ENCODE measurements around the gene BRWD1.

BRWD1 gene

DNA sequence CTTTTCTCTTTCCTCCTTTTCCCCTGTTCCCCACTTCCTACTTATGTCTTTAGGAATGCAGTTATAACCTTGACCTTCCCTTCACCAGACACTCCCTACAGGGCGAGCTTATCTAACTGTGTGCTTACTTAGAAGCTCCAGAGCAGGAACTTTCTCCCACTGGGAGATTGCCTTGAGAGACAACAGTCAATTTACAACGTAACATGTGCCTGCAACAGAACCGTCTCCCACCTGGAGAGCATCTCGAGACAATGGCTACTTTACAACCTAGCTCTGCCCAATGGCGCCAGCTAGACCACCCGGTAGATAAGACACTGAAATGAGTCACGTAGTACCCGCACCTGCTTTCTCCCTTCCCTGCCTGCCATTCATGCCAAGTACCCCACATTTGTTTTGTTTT, 18.7 kb upstream of the BRWD1 start:
- peaks cover 0 to under 1% (median 0%) of the 10 kb centered on the region in 5 donors for H3K27me3 ChIP-seq (ENCODE audit: control insufficient read depth in 5 of 5, insufficient read depth in 4 of 5, low read length in 5 of 5)
- no peak overlapping the region for H3K9ac ChIP-seq (ENCODE audit: low read length in 5 of 5)

DNA sequence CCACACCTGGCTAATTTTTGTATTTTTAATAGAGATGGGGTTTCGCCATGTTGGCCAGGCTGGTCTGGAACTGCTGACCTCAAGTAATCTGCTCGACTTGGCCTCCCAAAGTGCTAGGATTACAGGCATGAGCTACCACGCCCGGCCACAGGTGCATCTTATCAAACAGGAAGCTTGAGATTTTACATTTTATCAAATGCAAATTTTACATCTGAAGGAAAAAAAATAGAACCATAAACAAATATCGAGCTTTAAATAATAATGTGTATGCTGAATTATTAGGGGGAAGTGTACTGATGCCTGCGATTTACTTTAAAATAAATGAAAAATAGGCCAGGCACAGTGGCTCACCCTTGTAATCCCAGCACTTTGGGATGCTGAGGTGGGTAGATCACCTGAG, 16.6 kb upstream of the BRWD1 start:
- no peak overlapping the region for H3K9ac ChIP-seq (ENCODE audit: low read length in 5 of 5)
- H3K9me3 ChIP-seq (ENCODE audit: control insufficient read depth in 5 of 5, low read length in 5 of 5): no peaks in the 10 kb centered on the region
- H3K4me1 ChIP-seq (ENCODE audit: control insufficient read depth in 5 of 5, insufficient read depth in 5 of 5, low read length in 5 of 5): no peaks in the 10 kb centered on the region
- H3K27me3 ChIP-seq (ENCODE audit: control insufficient read depth in 5 of 5, insufficient read depth in 4 of 5, low read length in 5 of 5): peaks cover 0 to 5% (median 0%) of the 10 kb centered on the region in 5 donors
- H3K27ac ChIP-seq (ENCODE audit: low read depth, low read length): no peak overlapping the region
- no peaks in the 10 kb centered on the region for H3K36me3 ChIP-seq (ENCODE audit: control insufficient read depth in 5 of 5, insufficient read depth in 5 of 5, low read length in 5 of 5)
- no peak overlapping the region for H3K4me3 ChIP-seq (ENCODE audit: low read depth in 1 of 5, low read length in 5 of 5)

More for the DNA sequence above, 18.7 kb upstream of the BRWD1 start:
- no peaks in the 10 kb centered on the region for H3K9me3 ChIP-seq (ENCODE audit: control insufficient read depth in 5 of 5, low read length in 5 of 5)
- H3K36me3 ChIP-seq (ENCODE audit: control insufficient read depth in 5 of 5, insufficient read depth in 5 of 5, low read length in 5 of 5): no peaks in the 10 kb centered on the region
- no peak overlapping the region for H3K4me3 ChIP-seq (ENCODE audit: low read depth in 1 of 5, low read length in 5 of 5)
- H3K27ac ChIP-seq (ENCODE audit: low read depth, low read length): no peak overlapping the region
- H3K4me1 ChIP-seq (ENCODE audit: control insufficient read depth in 5 of 5, insufficient read depth in 5 of 5, low read length in 5 of 5): no peaks in the 10 kb centered on the region

DNA sequence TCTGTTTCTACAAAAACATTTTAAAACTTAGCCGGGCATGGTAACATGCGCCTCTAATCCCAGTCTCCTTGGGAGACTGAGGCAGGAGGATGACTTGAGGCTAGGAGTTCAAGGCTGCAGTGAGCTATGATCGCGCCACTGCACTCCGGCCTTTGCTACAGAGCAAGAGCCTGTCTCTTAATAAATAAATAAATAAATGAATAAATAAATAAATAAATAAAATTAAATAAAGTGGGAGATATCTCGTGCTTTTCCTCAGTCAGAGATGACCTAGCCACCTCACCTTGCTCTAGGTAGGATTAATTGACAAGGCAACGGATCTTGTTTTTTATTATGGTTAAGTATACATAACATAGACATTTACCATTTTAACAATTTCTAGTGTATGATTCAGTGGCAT, 14.3 kb upstream of the BRWD1 start:
- H3K4me1 ChIP-seq (ENCODE audit: control insufficient read depth in 5 of 5, insufficient read depth in 5 of 5, low read length in 5 of 5): no peaks in the 10 kb centered on the region
- H3K9me3 ChIP-seq (ENCODE audit: control insufficient read depth in 5 of 5, low read length in 5 of 5): no peaks in the 10 kb centered on the region
- H3K36me3 ChIP-seq (ENCODE audit: control insufficient read depth in 5 of 5, insufficient read depth in 5 of 5, low read length in 5 of 5): no peaks in the 10 kb centered on the region
- no peak overlapping the region for H3K4me3 ChIP-seq (ENCODE audit: low read depth in 1 of 5, low read length in 5 of 5)
- H3K27me3 ChIP-seq (ENCODE audit: control insufficient read depth in 5 of 5, insufficient read depth in 4 of 5, low read length in 5 of 5): peaks cover 0 to 5% (median 0%) of the 10 kb centered on the region in 5 donors
- no peak overlapping the region for H3K9ac ChIP-seq (ENCODE audit: low read length in 5 of 5)
- no peak overlapping the region for H3K27ac ChIP-seq (ENCODE audit: low read depth, low read length)

DNA sequence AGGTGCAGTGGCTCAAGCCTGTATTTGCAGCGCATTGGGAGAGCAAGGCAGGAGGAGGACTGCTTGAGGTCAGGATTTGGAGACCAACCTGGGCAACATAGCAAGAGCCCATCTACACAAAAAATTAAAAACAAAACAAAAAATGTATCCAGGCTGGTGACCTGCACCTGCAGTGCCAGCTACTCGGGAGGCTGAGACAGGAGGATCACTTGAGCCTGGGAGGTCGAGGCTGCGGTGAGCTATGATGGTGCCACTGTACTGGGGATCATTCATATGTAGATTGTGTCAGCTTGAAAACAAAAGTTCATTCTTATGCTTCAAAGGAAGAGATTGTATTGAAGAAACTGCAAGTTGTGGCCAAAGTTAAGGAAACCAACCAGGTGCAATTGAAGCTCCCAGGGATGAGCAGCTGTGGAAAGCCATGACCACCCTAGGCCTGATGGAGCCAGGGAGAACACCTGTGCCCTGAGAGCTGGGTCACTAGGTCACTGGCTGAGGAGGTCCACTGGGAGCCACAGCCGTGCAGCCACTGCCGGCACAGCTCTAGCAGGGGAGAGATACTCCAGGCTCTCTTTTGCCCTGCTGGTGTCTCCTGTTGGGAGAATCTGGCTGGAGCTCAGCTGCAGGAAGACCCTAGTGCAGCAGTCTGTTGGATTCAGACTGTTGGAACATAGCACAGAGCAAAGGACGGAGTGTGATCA, 13.3 kb upstream of the BRWD1 start:
- H3K27ac ChIP-seq (ENCODE audit: low read depth, low read length): no peak overlapping the region
- no peak overlapping the region for H3K4me3 ChIP-seq (ENCODE audit: low read depth in 1 of 5, low read length in 5 of 5)
- no peaks in the 10 kb centered on the region for H3K36me3 ChIP-seq (ENCODE audit: control insufficient read depth in 5 of 5, insufficient read depth in 5 of 5, low read length in 5 of 5)
- no peaks in the 10 kb centered on the region for H3K9me3 ChIP-seq (ENCODE audit: control insufficient read depth in 5 of 5, low read length in 5 of 5)
- H3K4me1 ChIP-seq (ENCODE audit: control insufficient read depth in 5 of 5, insufficient read depth in 5 of 5, low read length in 5 of 5): no peaks in the 10 kb centered on the region
- peaks cover 0 to 5% (median 0%) of the 10 kb centered on the region in 5 donors for H3K27me3 ChIP-seq (ENCODE audit: control insufficient read depth in 5 of 5, insufficient read depth in 4 of 5, low read length in 5 of 5)
- no peak overlapping the region for H3K9ac ChIP-seq (ENCODE audit: low read length in 5 of 5)

DNA sequence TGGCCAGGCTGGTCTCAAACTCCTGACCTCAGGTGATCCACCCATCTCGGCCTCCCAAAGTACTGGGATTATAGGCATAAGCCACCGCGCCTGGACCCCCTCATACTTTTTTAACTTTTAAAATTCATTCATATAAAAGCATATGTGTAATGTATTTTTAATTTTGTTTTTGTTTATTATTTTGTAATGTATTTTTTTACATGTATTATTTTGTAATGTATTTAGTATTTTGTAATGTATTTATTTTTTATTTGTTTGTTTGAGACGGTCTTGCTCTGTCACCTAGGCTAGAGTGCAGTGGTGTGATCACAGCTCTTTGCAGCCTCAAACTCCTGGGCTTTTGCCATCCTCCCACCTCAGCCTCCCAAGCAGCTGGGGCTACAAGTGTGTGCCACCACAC, 12.0 kb upstream of the BRWD1 start:
- Histone ChIP-seq H3K4me3 (ENCODE audit: low read depth in 1 of 5, low read length in 5 of 5) (no peak overlapping the region), H3K27ac (ENCODE audit: low read depth, low read length) (no peak overlapping the region), H3K36me3 (ENCODE audit: control insufficient read depth in 5 of 5, insufficient read depth in 5 of 5, low read length in 5 of 5) (no peaks in the 10 kb centered on the region), H3K9me3 (ENCODE audit: control insufficient read depth in 5 of 5, low read length in 5 of 5) (no peaks in the 10 kb centered on the region), H3K4me1 (ENCODE audit: control insufficient read depth in 5 of 5, insufficient read depth in 5 of 5, low read length in 5 of 5) (no peaks in the 10 kb centered on the region), H3K9ac (ENCODE audit: low read length in 5 of 5) (no peak overlapping the region), H3K27me3 (ENCODE audit: control insufficient read depth in 5 of 5, insufficient read depth in 4 of 5, low read length in 5 of 5) (peaks cover 0 to 5% (median 0%) of the 10 kb centered on the region in 5 donors)

DNA sequence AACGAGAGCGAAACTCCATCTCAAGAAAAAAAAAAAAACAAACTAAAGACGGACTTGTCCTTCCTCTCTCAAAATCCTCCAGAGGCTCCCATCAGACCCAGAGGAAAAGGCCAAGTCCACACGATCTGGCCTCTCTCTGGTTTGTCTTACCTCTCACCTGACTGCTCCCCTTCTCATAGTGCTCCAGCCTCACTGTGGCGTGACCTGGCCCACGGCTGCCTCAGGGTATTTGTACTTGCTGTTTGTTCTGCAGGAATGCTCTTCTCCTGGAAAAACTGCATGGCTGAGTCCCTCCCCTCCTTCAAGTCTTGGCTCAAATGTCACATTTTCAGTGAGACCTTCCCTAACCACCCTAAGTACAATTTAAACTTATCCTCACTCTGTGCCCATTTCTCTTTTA, 8.0 kb upstream of the BRWD1 start:
- Histone ChIP-seq H3K27ac (ENCODE audit: low read depth, low read length) (no peak overlapping the region), H3K9ac (ENCODE audit: low read length in 5 of 5) (no peak overlapping the region), H3K4me1 (ENCODE audit: control insufficient read depth in 5 of 5, insufficient read depth in 5 of 5, low read length in 5 of 5) (peaks cover 6 to 14% (median 9%) of the 10 kb centered on the region in 5 donors)

DNA sequence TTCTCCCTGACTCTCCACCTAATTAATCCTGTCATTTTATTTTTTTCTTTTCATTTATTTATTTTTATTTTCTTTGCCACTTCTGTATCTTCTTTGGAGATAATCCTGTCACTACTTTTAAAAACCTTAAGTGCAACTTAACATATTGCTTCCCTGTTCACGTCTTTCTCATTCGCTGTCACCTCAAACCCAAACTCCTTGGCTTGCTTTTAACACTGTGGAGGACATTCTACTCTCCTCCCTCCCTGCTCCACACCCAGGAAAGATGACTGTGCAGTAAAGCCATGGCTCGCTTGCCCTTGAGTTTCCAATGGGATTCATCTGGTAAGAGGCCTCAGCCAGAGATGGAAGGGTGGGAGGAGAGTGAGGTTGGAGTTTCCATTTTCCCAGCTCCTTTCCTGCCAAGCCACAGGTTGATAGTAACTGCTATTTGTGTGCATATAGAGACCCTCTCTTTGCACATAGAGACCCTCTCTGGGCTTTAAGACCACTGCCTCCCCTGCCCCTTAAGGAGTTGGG, 6.4 kb upstream of the BRWD1 start:
- no peak overlapping the region for H3K9ac ChIP-seq (ENCODE audit: low read length in 5 of 5)
- H3K36me3 ChIP-seq (ENCODE audit: control insufficient read depth in 5 of 5, insufficient read depth in 5 of 5, low read length in 5 of 5): no peaks in the 10 kb centered on the region
- no peaks in the 10 kb centered on the region for H3K27me3 ChIP-seq (ENCODE audit: control insufficient read depth in 5 of 5, insufficient read depth in 4 of 5, low read length in 5 of 5)
- peaks cover 6 to 14% (median 9%) of the 10 kb centered on the region in 5 donors for H3K4me1 ChIP-seq (ENCODE audit: control insufficient read depth in 5 of 5, insufficient read depth in 5 of 5, low read length in 5 of 5)
- H3K9me3 ChIP-seq (ENCODE audit: control insufficient read depth in 5 of 5, low read length in 5 of 5): no peaks in the 10 kb centered on the region
- H3K4me3 ChIP-seq (ENCODE audit: low read depth in 1 of 5, low read length in 5 of 5): no peak overlapping the region
- H3K27ac ChIP-seq (ENCODE audit: low read depth, low read length): no peak overlapping the region

More for the DNA sequence above, 8.0 kb upstream of the BRWD1 start:
- Histone ChIP-seq H3K27me3 (ENCODE audit: control insufficient read depth in 5 of 5, insufficient read depth in 4 of 5, low read length in 5 of 5) (no peaks in the 10 kb centered on the region), H3K9me3 (ENCODE audit: control insufficient read depth in 5 of 5, low read length in 5 of 5) (no peaks in the 10 kb centered on the region), H3K36me3 (ENCODE audit: control insufficient read depth in 5 of 5, insufficient read depth in 5 of 5, low read length in 5 of 5) (no peaks in the 10 kb centered on the region), H3K4me3 (ENCODE audit: low read depth in 1 of 5, low read length in 5 of 5) (no peak overlapping the region)

DNA sequence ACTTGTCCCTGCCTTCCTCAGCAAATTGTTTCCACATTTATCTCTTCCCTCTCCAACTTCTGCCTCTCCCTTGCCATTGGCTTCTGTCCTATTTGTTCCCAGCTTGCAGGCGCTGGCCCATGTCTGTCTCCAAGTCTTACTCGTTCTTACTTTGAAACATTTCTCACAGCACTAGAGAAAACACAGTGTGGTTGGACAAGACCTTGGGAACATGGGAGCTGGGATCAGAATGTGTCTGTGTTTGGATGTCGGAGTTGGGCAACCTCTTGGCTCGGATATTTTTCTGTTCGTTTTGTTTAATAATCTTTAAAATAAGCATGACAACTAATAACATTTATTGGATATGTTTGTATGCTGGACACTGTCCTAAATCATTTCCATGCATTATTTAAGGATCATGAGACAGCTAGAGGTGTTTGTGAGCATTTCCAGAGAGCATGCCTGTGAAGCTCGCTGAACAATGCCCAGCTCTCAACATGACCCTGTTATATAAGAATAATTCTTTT, 5.9 kb upstream of the BRWD1 start:
- Histone ChIP-seq H3K4me3 (ENCODE audit: low read depth in 1 of 5, low read length in 5 of 5) (no peak overlapping the region), H3K27me3 (ENCODE audit: control insufficient read depth in 5 of 5, insufficient read depth in 4 of 5, low read length in 5 of 5) (no peaks in the 10 kb centered on the region), H3K36me3 (ENCODE audit: control insufficient read depth in 5 of 5, insufficient read depth in 5 of 5, low read length in 5 of 5) (no peaks in the 10 kb centered on the region), H3K9ac (ENCODE audit: low read length in 5 of 5) (no peak overlapping the region), H3K27ac (ENCODE audit: low read depth, low read length) (no peak overlapping the region), H3K9me3 (ENCODE audit: control insufficient read depth in 5 of 5, low read length in 5 of 5) (no peaks in the 10 kb centered on the region), H3K4me1 (ENCODE audit: control insufficient read depth in 5 of 5, insufficient read depth in 5 of 5, low read length in 5 of 5) (peaks cover 10 to 20% (median 14%) of the 10 kb centered on the region in 5 donors)

DNA sequence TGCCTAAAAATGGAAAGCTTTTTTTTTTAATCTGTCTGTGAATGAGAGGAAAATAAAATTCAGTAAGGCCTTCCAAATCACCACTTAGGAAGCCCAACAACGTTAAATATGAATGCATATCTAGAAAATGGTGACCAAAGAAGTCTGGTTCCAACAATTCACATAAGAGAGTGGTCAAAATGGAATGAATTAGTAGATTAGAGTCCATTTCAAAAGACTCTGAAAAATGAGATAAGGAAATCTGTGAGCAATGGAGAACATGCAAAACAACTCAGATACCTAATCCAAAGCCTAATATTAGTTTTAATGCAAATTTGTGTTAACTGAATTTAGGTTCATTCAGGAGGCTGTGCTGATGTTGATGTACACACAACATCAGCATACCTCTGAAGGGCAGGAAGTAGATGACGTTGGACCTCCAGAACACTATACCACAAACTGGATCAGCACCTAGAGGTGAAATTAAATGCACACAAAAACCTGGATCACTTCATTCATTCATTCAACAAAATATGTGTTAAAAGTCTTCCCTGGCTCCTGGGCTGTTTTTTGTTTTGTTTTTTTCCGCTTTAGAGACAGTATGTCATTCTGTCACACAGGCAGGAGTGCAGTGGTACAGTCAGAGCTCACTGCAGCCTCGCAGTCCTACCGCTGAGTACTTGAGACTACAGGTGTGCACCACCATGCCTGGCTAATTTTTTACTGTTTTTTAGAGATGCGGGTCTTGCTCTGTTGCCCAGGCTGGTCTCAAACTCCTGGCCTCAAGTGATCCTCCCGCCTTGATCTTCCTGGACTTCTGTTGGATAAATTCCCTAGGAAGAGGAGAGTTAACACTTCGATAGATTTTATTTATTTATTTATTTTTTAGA, 4.9 kb upstream of the BRWD1 start:
- Histone ChIP-seq H3K27ac (ENCODE audit: low read depth, low read length) (no peak overlapping the region), H3K9ac (ENCODE audit: low read length in 5 of 5) (no peak overlapping the region), H3K36me3 (ENCODE audit: control insufficient read depth in 5 of 5, insufficient read depth in 5 of 5, low read length in 5 of 5) (no peaks in the 10 kb centered on the region), H3K4me1 (ENCODE audit: control insufficient read depth in 5 of 5, insufficient read depth in 5 of 5, low read length in 5 of 5) (peaks cover 10 to 21% (median 14%) of the 10 kb centered on the region in 5 donors), H3K4me3 (ENCODE audit: low read depth in 1 of 5, low read length in 5 of 5) (no peak overlapping the region), H3K9me3 (ENCODE audit: control insufficient read depth in 5 of 5, low read length in 5 of 5) (no peaks in the 10 kb centered on the region), H3K27me3 (ENCODE audit: control insufficient read depth in 5 of 5, insufficient read depth in 4 of 5, low read length in 5 of 5) (no peaks in the 10 kb centered on the region)

All from subcutaneous abdominal adipose tissue (tissue), 5 donors.